NB4 (cell line): ENCODE measurements around the gene TREM2.

ENCODE experiments used
- DNase-seq: peaks from one replicate; pipeline ENCODE4 v3.0.0; 2010; ENCODE audit warnings: low read depth
- H3K4me3 ChIP-seq: one replicate; pipeline ENCODE4 v1.5.1; 2011; ENCODE audit warnings: mild to moderate bottlenecking, low read depth, low read length, moderate library complexity
- MYC ChIP-seq: IDR thresholded peaks from 2 replicates; pipeline ENCODE4 v1.6.1; 2011; ENCODE audit warnings: low read depth, low read length
- POLR2A ChIP-seq: IDR thresholded peaks from 2 replicates; pipeline ENCODE4 v1.6.1; 2011; ENCODE audit warnings: mild to moderate bottlenecking; ENCODE audit not compliant: insufficient read length; ENCODE audit errors: extremely low read depth
- TF ChIP-seq, protein P1 (sequence below): IDR thresholded peaks from 2 replicates; pipeline ENCODE4 v1.6.1; 2011; ENCODE audit warnings: low read depth, low read length
- TF ChIP-seq, protein P2 (sequence below): IDR thresholded peaks from one replicate; pipeline ENCODE4 v1.5.1; 2012; ENCODE audit warnings: low read depth, low read length

TREM2 gene

DNA sequence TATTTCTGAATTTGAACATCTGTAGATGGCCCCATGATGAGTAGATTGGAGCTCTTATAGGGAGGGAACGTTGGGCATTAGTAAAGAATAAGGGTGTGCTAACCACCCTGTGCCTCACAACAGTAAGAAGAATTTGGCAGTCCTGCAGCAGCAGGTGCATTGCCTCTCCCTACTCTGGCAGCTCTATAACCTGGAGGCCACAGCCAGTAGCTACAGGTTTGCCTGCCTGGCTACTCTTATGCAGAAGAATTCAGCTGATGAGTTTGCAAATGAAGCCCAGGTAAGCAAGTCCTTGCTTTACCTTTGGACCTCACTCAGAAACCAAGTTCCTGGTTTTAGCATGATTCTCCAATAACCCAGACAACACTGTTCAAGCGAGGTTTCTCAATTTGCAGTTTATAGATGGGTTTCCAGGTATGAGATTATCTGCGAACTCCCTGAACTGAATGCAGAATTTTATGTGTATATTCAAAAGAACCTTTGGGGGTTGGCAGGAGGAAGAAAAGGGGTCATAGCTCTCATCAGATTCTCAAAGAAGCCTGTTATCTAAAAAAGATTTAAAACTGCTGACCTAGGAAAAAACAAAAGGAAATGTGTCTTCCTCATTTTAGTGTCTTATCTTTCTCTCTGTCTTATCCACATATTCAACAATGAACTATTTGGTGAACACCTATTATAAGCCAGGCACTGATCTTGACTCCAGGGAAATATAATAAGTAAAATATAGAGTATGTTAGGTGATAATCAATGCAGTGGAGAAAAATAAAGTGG is 27.7 kb downstream of the TREM2 start:
- H3K4me3 ChIP-seq, result no peak overlapping the region
- no peak for DNase-seq
- no peak for TF ChIP-seq MYC
- TF ChIP-seq, protein P1, sequence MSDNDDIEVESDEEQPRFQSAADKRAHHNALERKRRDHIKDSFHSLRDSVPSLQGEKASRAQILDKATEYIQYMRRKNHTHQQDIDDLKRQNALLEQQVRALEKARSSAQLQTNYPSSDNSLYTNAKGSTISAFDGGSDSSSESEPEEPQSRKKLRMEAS, result no peak
- no peak for TF ChIP-seq POLR2A
- TF ChIP-seq, protein P2, sequence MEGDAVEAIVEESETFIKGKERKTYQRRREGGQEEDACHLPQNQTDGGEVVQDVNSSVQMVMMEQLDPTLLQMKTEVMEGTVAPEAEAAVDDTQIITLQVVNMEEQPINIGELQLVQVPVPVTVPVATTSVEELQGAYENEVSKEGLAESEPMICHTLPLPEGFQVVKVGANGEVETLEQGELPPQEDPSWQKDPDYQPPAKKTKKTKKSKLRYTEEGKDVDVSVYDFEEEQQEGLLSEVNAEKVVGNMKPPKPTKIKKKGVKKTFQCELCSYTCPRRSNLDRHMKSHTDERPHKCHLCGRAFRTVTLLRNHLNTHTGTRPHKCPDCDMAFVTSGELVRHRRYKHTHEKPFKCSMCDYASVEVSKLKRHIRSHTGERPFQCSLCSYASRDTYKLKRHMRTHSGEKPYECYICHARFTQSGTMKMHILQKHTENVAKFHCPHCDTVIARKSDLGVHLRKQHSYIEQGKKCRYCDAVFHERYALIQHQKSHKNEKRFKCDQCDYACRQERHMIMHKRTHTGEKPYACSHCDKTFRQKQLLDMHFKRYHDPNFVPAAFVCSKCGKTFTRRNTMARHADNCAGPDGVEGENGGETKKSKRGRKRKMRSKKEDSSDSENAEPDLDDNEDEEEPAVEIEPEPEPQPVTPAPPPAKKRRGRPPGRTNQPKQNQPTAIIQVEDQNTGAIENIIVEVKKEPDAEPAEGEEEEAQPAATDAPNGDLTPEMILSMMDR, result no peak

DNA sequence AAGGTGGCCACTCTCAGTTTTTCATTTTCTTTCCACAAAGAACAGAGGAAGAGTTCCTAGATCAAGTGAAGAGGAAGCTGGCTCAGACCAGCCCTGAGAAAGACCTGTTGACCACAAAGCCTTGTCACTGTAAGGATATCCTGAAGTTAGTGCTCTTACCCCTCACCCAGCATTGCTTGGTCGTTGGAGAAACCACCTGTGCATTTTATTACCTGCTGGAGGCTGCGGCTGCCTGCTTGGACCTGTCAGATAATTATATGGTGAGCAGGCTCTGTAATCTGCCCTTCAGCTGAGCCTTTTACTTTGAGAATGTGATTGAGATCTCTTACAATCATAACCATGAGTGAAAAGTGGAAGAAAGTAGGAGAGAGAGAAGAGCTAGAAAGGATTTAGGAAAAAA is 30.7 kb downstream of the TREM2 start:
- no peak for DNase-seq
- TF ChIP-seq, protein P1, result no peak
- TF ChIP-seq MYC (no peak), POLR2A (no peak)
- TF ChIP-seq, protein P2, result no peak
- no peak overlapping the region for H3K4me3 ChIP-seq

DNA sequence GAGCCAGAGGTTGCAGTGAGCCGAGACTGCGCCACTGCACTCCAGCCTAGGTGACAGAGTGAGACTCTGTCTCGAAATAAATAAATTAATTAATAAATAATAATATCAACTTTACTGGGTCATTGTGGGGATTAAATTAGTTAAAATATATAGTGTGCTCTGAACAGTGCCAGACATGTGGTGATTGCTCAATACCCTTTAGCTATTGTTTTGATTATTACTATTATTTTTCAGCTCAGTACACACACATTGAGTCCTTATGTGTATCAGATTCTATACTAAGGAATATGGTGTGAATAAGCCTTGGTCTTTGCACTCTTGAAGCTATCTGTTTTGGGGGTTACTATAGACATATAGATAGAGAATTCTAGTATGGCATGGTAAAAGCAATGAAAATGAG is 37.6 kb downstream of the TREM2 start:
- DNase-seq, result no peak
- H3K4me3 ChIP-seq, result no peak overlapping the region
- TF ChIP-seq, protein P1, result no peak
- TF ChIP-seq, protein P2, result no peak
- no peak for TF ChIP-seq POLR2A
- TF ChIP-seq MYC, result no peak

DNA sequence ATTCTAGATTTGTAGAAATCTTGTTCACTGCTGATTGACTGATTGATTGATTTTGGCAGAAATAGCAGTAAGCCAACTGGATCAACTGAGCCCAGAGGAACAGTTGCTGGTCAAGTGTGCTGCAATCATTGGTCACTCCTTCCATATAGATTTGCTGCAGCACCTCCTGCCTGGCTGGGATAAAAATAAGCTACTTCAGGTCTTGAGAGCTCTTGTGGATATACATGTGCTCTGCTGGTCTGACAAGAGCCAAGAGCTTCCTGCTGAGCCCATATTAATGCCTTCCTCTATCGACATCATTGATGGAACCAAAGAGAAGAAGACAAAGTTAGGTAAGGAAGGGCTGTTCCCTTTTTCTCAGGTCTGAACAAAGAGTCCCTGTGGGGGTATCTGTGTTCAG is 40.0 kb downstream of the TREM2 start:
- no peak overlapping the region for H3K4me3 ChIP-seq
- no peak for DNase-seq
- TF ChIP-seq MYC (no peak), POLR2A (no peak)
- TF ChIP-seq, protein P1, result no peak
- TF ChIP-seq, protein P2, result no peak

DNA sequence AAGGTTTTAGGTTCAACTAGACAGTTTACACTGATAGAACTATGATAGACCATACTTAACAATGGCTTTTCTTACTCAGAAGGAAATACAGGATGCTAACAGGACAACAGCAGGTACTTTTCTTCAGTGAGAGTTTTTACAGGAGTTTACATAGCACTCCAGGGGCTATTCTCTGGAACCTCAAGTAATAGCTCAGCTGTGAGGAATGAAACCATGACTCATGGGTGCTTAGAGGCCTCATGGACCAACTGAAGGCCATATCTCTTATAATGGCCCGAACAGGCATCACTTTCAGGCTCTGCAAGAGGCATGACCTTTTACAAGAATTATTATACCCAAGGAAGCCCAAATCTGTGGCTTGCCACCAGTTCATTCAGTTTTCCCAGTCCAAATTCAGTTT is 40.5 kb downstream of the TREM2 start:
- H3K4me3 ChIP-seq, result no peak overlapping the region
- no peak for DNase-seq
- TF ChIP-seq, protein P2, result no peak
- TF ChIP-seq, protein P1, result no peak
- no peak for TF ChIP-seq POLR2A
- TF ChIP-seq MYC, result no peak
